ENCODE data around the gene RUNX1. TPM values are rescaled to one million over a fixed set of nuclear protein-coding genes. Genes with fewer than 3 reads are reported as not detected.

Gene RUNX1
- total RNA-seq, 1 donor from 2014 or later = 0.47 TPM

GRCh38 chr21:34930971-34931370 is 118.1 kb downstream of the RUNX1 start:
- Mint-ChIP-seq H3K27me3 (ENCODE audit: unreplicated experiment) (no peaks in the 10 kb centered on the region), H3K27ac (ENCODE audit: unreplicated experiment) (no peak overlapping the region), H3K4me1 (ENCODE audit: low read depth, unreplicated experiment) (peaks cover under 1% of the 10 kb centered on the region), H3K36me3 (ENCODE audit: unreplicated experiment) (no peaks in the 10 kb centered on the region), H3K4me3 (ENCODE audit: unreplicated experiment) (no peak overlapping the region), H3K9me3 (ENCODE audit: unreplicated experiment) (no peaks in the 10 kb centered on the region)
- no peak for TF ChIP-seq CTCF (IDR thresholded peaks at IDR 0.05; ENCODE audit: partially characterized antibody, unreplicated experiment)
- no peak for DNase-seq

- no peak for TF ChIP-seq CTCF (IDR thresholded peaks at IDR 0.05; ENCODE audit: partially characterized antibody, unreplicated experiment)
- H3K9me3 Mint-ChIP-seq (ENCODE audit: unreplicated experiment) = no peaks in the 10 kb centered on the region
- H3K36me3 Mint-ChIP-seq (ENCODE audit: unreplicated experiment) = peaks cover 4% of the 10 kb centered on the region
Measured at GRCh38 chr21:34928637-34929036, 120.5 kb downstream of the RUNX1 start.

GRCh38 chr21:34927992-34928391 is 121.1 kb downstream of the RUNX1 start:
- Mint-ChIP-seq H3K4me3 (ENCODE audit: unreplicated experiment) (no peak overlapping the region), H3K4me1 (ENCODE audit: low read depth, unreplicated experiment) (no peaks in the 10 kb centered on the region), H3K36me3 (ENCODE audit: unreplicated experiment) (peaks cover 5% of the 10 kb centered on the region), H3K9me3 (ENCODE audit: unreplicated experiment) (no peaks in the 10 kb centered on the region), H3K27ac (ENCODE audit: unreplicated experiment) (no peak overlapping the region), H3K27me3 (ENCODE audit: unreplicated experiment) (peaks cover 3% of the 10 kb centered on the region)
- DNase-seq = no peak
- no peak for TF ChIP-seq CTCF (IDR thresholded peaks at IDR 0.05; ENCODE audit: partially characterized antibody, unreplicated experiment)

More at GRCh38 chr21:34928637-34929036, 120.5 kb downstream of the RUNX1 start:
- H3K4me3 Mint-ChIP-seq (ENCODE audit: unreplicated experiment) = no peak overlapping the region
- no peak overlapping the region for H3K27ac Mint-ChIP-seq (ENCODE audit: unreplicated experiment)
- DNase-seq = no peak
- H3K27me3 Mint-ChIP-seq (ENCODE audit: unreplicated experiment) = peaks cover 3% of the 10 kb centered on the region
- no peaks in the 10 kb centered on the region for H3K4me1 Mint-ChIP-seq (ENCODE audit: low read depth, unreplicated experiment)

- no peaks in the 10 kb centered on the region for H3K9me3 Mint-ChIP-seq (ENCODE audit: unreplicated experiment)
- no peaks in the 10 kb centered on the region for H3K4me1 Mint-ChIP-seq (ENCODE audit: low read depth, unreplicated experiment)
- H3K27ac Mint-ChIP-seq (ENCODE audit: unreplicated experiment) = no peak overlapping the region
- H3K4me3 Mint-ChIP-seq (ENCODE audit: unreplicated experiment) = no peak overlapping the region
- TF ChIP-seq CTCF (IDR thresholded peaks at IDR 0.05; ENCODE audit: partially characterized antibody, unreplicated experiment) = no peak
- peaks cover 3% of the 10 kb centered on the region for H3K27me3 Mint-ChIP-seq (ENCODE audit: unreplicated experiment)
- peaks cover 5% of the 10 kb centered on the region for H3K36me3 Mint-ChIP-seq (ENCODE audit: unreplicated experiment)
- no peak for DNase-seq
Measured at GRCh38 chr21:34926803-34927467, 122.2 kb downstream of the RUNX1 start.

- H3K27me3 Mint-ChIP-seq (ENCODE audit: unreplicated experiment) = peaks cover 3% of the 10 kb centered on the region
- no peak for DNase-seq
- H3K9me3 Mint-ChIP-seq (ENCODE audit: unreplicated experiment) = no peaks in the 10 kb centered on the region
- no peak overlapping the region for H3K4me3 Mint-ChIP-seq (ENCODE audit: unreplicated experiment)
- no peak for TF ChIP-seq CTCF (IDR thresholded peaks at IDR 0.05; ENCODE audit: partially characterized antibody, unreplicated experiment)
- H3K36me3 Mint-ChIP-seq (ENCODE audit: unreplicated experiment) = peaks cover 5% of the 10 kb centered on the region
- H3K4me1 Mint-ChIP-seq (ENCODE audit: low read depth, unreplicated experiment) = no peaks in the 10 kb centered on the region
- H3K27ac Mint-ChIP-seq (ENCODE audit: unreplicated experiment) = no peak overlapping the region
Measured at GRCh38 chr21:34925597-34925996, 123.5 kb downstream of the RUNX1 start.

Data from glutamatergic neuron (in vitro differentiated cells).